H9 (cell line): ENCODE measurements around the gene DPYSL3. TPM values are rescaled to one million over a fixed set of nuclear protein-coding genes. Genes with fewer than 3 reads are reported as not detected.

Source experiments
- DNase-seq: peaks from one replicate; pipeline ENCODE4 v3.0.0-alpha.2; 2017
- H2AFZ ChIP-seq: one replicate; pipeline ENCODE4 v1.6.1; 2013; ENCODE audit warnings: mild to moderate bottlenecking, low read length, control low read depth, moderate library complexity
- H2AK5ac ChIP-seq: 2 replicates; pipeline ENCODE4 v1.6.1; 2013; ENCODE audit warnings: low read length, control low read depth, mixed read lengths; ENCODE audit not compliant: insufficient read length
- H2BK120ac ChIP-seq: one replicate; pipeline ENCODE4 v1.6.1; 2013; ENCODE audit warnings: low read depth, mild to moderate bottlenecking, low read length, control low read depth, inconsistent platforms; ENCODE audit not compliant: poor library complexity, severe bottlenecking
- H2BK12ac ChIP-seq: 2 replicates; pipeline ENCODE4 v1.6.1; 2013; ENCODE audit warnings: low read length, control low read depth, mixed read lengths, low read depth; ENCODE audit not compliant: insufficient read length
- H2BK15ac ChIP-seq: 2 replicates; pipeline ENCODE4 v1.6.1; 2013; ENCODE audit warnings: low read depth, low read length, control low read depth
- H2BK20ac ChIP-seq: one replicate; pipeline ENCODE4 v1.6.1; 2013; ENCODE audit warnings: low read depth, mild to moderate bottlenecking, low read length, control low read depth, inconsistent platforms; ENCODE audit not compliant: poor library complexity, severe bottlenecking
- H2BK5ac ChIP-seq: 2 replicates; pipeline ENCODE4 v1.6.1; 2013; ENCODE audit warnings: low read length, control low read depth, mixed read lengths; ENCODE audit not compliant: insufficient read length
- H3K14ac ChIP-seq: 2 replicates; pipeline ENCODE4 v1.6.1; 2013; ENCODE audit warnings: low read length, control low read depth; ENCODE audit not compliant: insufficient read depth
- H3K18ac ChIP-seq: 2 replicates; pipeline ENCODE4 v1.6.1; 2013; ENCODE audit warnings: low read depth, mild to moderate bottlenecking, mixed read lengths, low read length, control low read depth; ENCODE audit not compliant: insufficient read length
- H3K23ac ChIP-seq: 2 replicates; pipeline ENCODE4 v1.6.1; 2013; ENCODE audit warnings: low read length, control low read depth, mixed read lengths, low read depth; ENCODE audit not compliant: insufficient read length
- H3K23me2 ChIP-seq: 2 replicates; pipeline ENCODE4 v1.6.1; 2013; ENCODE audit warnings: low read depth, mild to moderate bottlenecking, mixed read lengths, low read length, control low read depth; ENCODE audit not compliant: insufficient read length, poor library complexity, severe bottlenecking
- H3K27ac ChIP-seq: 2 replicates; pipeline ENCODE4 v1.5.1; 2013; ENCODE audit warnings: low read length, control low read depth, mixed read lengths, low read depth; ENCODE audit not compliant: insufficient read length
- H3K27me3 ChIP-seq: 2 replicates; pipeline ENCODE4 v1.6.1; 2013; ENCODE audit warnings: low read length, control low read depth, inconsistent platforms; ENCODE audit not compliant: insufficient read depth
- H3K4ac ChIP-seq: 2 replicates; pipeline ENCODE4 v1.6.1; 2013; ENCODE audit warnings: low read depth, mild to moderate bottlenecking, control low read depth, inconsistent platforms, low read length, moderate library complexity
- H3K4me1 ChIP-seq: 2 replicates; pipeline ENCODE4 v1.6.1; 2013; ENCODE audit warnings: low read length, control low read depth, inconsistent platforms; ENCODE audit not compliant: insufficient read depth
- H3K4me2 ChIP-seq: 2 replicates; pipeline ENCODE4 v1.6.1; 2013; ENCODE audit warnings: low read length, control low read depth, mixed read lengths; ENCODE audit not compliant: insufficient read length, insufficient read depth
- H3K56ac ChIP-seq: 2 replicates; pipeline ENCODE4 v1.6.1; 2013; ENCODE audit warnings: low read depth, mild to moderate bottlenecking, mixed read lengths, low read length, control low read depth; ENCODE audit not compliant: insufficient read length
- H3K79me1 ChIP-seq: 2 replicates; pipeline ENCODE4 v1.6.1; 2013; ENCODE audit warnings: low read depth, mild to moderate bottlenecking, moderate library complexity, low read length, control low read depth, inconsistent platforms; ENCODE audit not compliant: insufficient read depth, poor library complexity, severe bottlenecking
- H3K79me2 ChIP-seq: 2 replicates; pipeline ENCODE4 v1.6.1; 2013; ENCODE audit warnings: low read length, control low read depth, inconsistent platforms; ENCODE audit not compliant: insufficient read depth
- H3K9ac ChIP-seq: 2 replicates; pipeline ENCODE4 v1.6.1; 2013; ENCODE audit warnings: low read length, control low read depth, mixed read lengths; ENCODE audit not compliant: insufficient read length; ENCODE audit errors: extremely low read depth
- H3K9me3 ChIP-seq: one replicate; pipeline ENCODE4 v1.6.1; 2013; ENCODE audit warnings: low read depth, low read length, inconsistent platforms; ENCODE audit not compliant: control insufficient read depth
- H3T11ph ChIP-seq: one replicate; pipeline ENCODE4 v1.6.1; 2013; ENCODE audit warnings: mild to moderate bottlenecking, low read length, control low read depth, inconsistent platforms
- H4K20me1 ChIP-seq: one replicate; pipeline ENCODE4 v1.6.1; 2013; ENCODE audit not compliant: control insufficient read depth, insufficient read length, insufficient read depth
- H4K5ac ChIP-seq: 2 replicates; pipeline ENCODE4 v1.6.1; 2013; ENCODE audit warnings: low read depth, mild to moderate bottlenecking, mixed read lengths, low read length, control low read depth; ENCODE audit not compliant: insufficient read length
- H4K8ac ChIP-seq: replicated peaks from 2 replicates; pipeline ENCODE4 v1.6.1; 2013; ENCODE audit warnings: low read length, control low read depth, mixed read lengths, low read depth; ENCODE audit not compliant: insufficient read length
- H4K91ac ChIP-seq: 2 replicates; pipeline ENCODE4 v1.6.1; 2013; ENCODE audit warnings: low read depth, mild to moderate bottlenecking, moderate library complexity, mixed read lengths, low read length, control low read depth; ENCODE audit not compliant: insufficient read length
- H3K27ac Mint-ChIP-seq, 3 experiments: 2 replicates in 2 of 3; 3 replicates in 1 of 3; pipeline ENCODE4 v1.8.0; 2020 to 2021; ENCODE audit warnings: mixed read lengths in 3 of 3, mild to moderate bottlenecking in 1 of 3, moderate library complexity in 1 of 3
- H3K27me3 Mint-ChIP-seq: 2 replicates; pipeline ENCODE4 v1.8.0; 2021; ENCODE audit warnings: low read depth, mild to moderate bottlenecking, moderate library complexity, mixed read lengths
- H3K36me3 Mint-ChIP-seq, 3 experiments: 2 replicates in 2 of 3; 3 replicates in 1 of 3; pipeline ENCODE4 v1.8.0; 2020 to 2021; ENCODE audit warnings: low read depth in 3 of 3, mixed read lengths in 3 of 3; ENCODE audit not compliant: insufficient read depth in 1 of 3
- H3K4me1 Mint-ChIP-seq, 2 experiments: 2 replicates each; pipeline ENCODE4 v1.8.0; 2020; ENCODE audit warnings: mixed read lengths in 2 of 2
- H3K4me3 Mint-ChIP-seq, 2 experiments: 2 replicates in 1 of 2; 3 replicates in 1 of 2; pipeline ENCODE4 v1.8.0; 2020 to 2021; ENCODE audit warnings: mild to moderate bottlenecking in 2 of 2, mixed read lengths in 2 of 2, moderate library complexity in 1 of 2
- H3K9me3 Mint-ChIP-seq, 2 experiments: 2 replicates in 1 of 2; 3 replicates in 1 of 2; pipeline ENCODE4 v1.8.0; 2020; ENCODE audit warnings: mild to moderate bottlenecking in 2 of 2, mixed read lengths in 2 of 2, moderate library complexity in 1 of 2
- WGBS: extraction: QIAGEN DNeasy Blood & Tissue Kit; methylation state at CpG from one replicate; pipeline ENCODE4 v1.1.7; 2013; ENCODE audit warnings: missing lambda C conversion rate, low lambda C conversion rate, mixed read lengths; ENCODE audit not compliant: insufficient read length; ENCODE audit errors: extremely low coverage; 5-methylcytosine and 5-hydroxymethylcytosine counted together
- total RNA-seq: library from RNA; stranded (reverse); gene quantifications from 2 replicates; pipeline ENCODE4 v1.2.1, GENCODE V29; 2021
- TF ChIP-seq, protein P1 (sequence below): fragments of 200-600 bp; sonication (generic); conservative IDR thresholded peaks from 3 replicates; pipeline ENCODE4 v1.8.0; 2021; ENCODE audit warnings: antibody characterized with exemption, mild to moderate bottlenecking

DPYSL3 gene
- total RNA-seq, 1 experiment from 2014 or later: 515 TPM

DNA sequence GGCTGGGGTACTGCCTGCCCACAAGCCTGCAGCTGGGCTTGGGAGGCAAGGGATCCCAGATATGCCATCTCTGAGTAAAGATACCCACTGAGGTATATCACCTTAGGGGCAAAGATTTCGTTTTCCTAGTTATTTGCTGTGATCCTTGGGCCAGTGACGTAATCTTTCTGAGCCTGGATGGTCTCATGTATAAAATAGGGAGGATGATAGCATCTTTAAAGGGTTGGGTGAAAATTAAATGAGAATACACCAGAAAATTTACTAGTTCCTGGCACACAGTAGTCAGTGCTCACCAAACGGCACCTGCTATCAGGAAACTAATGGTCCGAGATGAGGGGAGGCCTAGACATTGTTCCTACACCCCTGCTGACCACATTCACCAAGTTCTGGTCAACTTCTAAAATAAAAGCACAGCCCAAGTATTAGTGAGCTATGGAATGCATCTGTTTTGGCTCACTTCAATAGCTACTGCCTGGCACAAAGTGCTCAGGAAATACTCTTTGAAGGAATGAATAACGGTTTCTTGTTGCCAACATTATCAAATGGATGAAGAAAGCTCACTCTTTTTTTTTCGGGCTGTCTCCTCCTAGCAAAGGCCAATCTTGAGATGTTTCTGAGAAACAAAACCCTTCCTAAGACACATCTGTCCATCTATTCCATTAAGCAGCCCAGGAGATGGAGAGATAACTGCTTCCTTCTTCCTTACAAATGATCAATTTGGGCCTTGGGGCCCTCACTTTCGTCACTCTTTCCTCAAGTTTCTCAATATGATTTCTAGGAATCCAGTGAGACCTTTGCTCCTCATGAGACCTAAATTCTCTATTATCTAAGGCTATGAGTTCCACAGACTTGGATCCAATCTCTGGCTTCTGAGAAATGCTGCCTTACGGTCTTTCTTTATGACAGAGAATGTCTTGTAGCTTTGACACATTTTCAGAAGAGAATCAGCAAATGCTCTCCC is 98.2 kb downstream of the DPYSL3 start:
- TF ChIP-seq, protein P1, sequence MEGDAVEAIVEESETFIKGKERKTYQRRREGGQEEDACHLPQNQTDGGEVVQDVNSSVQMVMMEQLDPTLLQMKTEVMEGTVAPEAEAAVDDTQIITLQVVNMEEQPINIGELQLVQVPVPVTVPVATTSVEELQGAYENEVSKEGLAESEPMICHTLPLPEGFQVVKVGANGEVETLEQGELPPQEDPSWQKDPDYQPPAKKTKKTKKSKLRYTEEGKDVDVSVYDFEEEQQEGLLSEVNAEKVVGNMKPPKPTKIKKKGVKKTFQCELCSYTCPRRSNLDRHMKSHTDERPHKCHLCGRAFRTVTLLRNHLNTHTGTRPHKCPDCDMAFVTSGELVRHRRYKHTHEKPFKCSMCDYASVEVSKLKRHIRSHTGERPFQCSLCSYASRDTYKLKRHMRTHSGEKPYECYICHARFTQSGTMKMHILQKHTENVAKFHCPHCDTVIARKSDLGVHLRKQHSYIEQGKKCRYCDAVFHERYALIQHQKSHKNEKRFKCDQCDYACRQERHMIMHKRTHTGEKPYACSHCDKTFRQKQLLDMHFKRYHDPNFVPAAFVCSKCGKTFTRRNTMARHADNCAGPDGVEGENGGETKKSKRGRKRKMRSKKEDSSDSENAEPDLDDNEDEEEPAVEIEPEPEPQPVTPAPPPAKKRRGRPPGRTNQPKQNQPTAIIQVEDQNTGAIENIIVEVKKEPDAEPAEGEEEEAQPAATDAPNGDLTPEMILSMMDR: no peak
- no peak for DNase-seq
- H3K27ac Mint-ChIP-seq: peak overlapping the region in 1 of 3 experiments; percentile 18; a peak in 2 of 7 replicates
- peaks cover 0 to 3% of the 10 kb centered on the region in 2 experiments; a peak in 1 of 4 replicates for H3K4me1 Mint-ChIP-seq
- Histone ChIP-seq H3K18ac (no peak overlapping the region), H3K14ac (no peak overlapping the region), H2BK5ac (no peak overlapping the region), H3K27me3 (no peaks in the 10 kb centered on the region), H3K9ac (no peak overlapping the region), H3K27ac (no peak overlapping the region), H3K79me1 (peaks cover 6% of the 10 kb centered on the region), H2AFZ (no peak overlapping the region), H3K23ac (no peak overlapping the region), H3K4ac (no peak overlapping the region), H3K4me2 (no peak overlapping the region), H2BK20ac (no peak overlapping the region), H2BK15ac (no peak overlapping the region), H4K8ac (no peak overlapping the region), H3K9me3 (no peaks in the 10 kb centered on the region), H3K4me1 (no peaks in the 10 kb centered on the region), H3T11ph (no peak overlapping the region), H3K23me2 (no peaks in the 10 kb centered on the region), H3K79me2 (no peaks in the 10 kb centered on the region), H3K56ac (no peak overlapping the region), H4K5ac (no peak overlapping the region), H4K91ac (no peak overlapping the region), H2AK5ac (no peak overlapping the region), H4K20me1 (no peaks in the 10 kb centered on the region), H2BK120ac (no peak overlapping the region), H2BK12ac (no peak overlapping the region)
- H3K27me3 Mint-ChIP-seq: no peaks in the 10 kb centered on the region; the same call in 1 of the 2 replicates
- no CpG with 5 or more reads among the region's 8 CpGs for WGBS
- no peak overlapping the region for H3K4me3 Mint-ChIP-seq
- H3K36me3 Mint-ChIP-seq: peaks cover 80 to 100% (median 98%) of the 10 kb centered on the region in 3 experiments
- H3K9me3 Mint-ChIP-seq: no peaks in the 10 kb centered on the region
